ENCODE measurements around the gene SUPT6H. TPM values are rescaled to one million over a fixed set of nuclear protein-coding genes. Genes with fewer than 3 reads are reported as not detected.

SUPT6H gene
- total RNA-seq (10 to 100 TPM; 73.1 to 81.2 TPM), polyA plus RNA-seq (10 to 100 TPM; 22.5 to 41.0 TPM)
- long read RNA-seq, donor 1, partial matches to known transcripts: 50 of 52 reads
- long read RNA-seq, donor 1, other reads (novel, unspliced or antisense): 2 of 52 reads
- long read RNA-seq, donor 2, full-length matches to known transcripts: 5 of 28 reads
- long read RNA-seq, donor 2, partial matches to known transcripts: 20 of 28 reads
- long read RNA-seq, donor 2, other reads (novel, unspliced or antisense): 3 of 28 reads

DNA sequence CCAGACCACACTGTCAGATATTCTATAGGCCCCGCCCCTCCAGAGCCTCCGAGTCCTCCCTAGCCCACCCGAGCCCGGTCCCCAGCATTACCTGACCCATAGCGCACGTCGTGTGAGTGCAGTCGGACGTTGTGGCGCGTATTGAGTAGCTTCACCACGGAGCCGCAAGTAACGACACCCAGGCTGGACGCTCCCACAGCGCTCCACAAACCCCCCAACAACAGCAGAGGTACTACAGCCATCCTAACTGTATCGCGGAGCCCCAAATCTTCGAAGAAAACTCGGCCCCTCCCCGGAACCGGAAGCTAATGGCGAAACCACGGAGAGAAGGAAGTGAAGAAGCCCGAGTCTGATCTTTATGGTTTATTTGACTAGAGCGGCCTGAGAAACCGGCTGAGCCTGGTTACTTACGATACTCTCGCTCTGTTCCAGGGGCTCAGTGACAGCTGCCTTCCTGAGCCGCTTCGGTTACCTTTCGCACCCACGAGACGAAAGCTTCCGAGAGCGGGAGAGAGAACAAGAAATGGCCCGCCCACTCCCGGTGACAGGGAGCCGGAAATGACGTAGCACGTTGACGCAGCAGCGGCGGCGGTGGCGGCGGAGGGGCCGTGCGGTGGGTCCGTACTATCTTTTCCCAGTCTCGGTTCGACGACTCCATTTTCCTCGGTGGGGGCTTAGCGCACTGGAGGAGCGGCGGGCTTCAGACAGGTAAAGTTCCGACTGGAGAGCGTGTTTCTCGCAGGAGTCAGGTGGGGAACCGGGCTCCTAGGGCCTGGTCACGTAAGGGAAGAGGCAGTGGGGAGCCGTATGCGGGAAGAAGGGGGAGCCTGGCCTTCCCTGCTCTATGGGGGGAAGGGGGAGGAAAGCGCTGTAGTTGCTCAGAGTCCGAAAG, at the start of gene SUPT6H, which contains the start of gene SDF2:
TSS of gene SUPT6H (plus strand) at position 571 of the 892 bp plus-strand sequence. CDS start 11,197 bp downstream, outside the sequence.
TSS of gene SDF2 (minus strand) at position 272 of the 892 bp plus-strand sequence. CDS start at position 242, 30 bp downstream.
- Histone ChIP-seq H3K9me3 (ENCODE audit: control insufficient read depth, low read length) (no peaks in the 10 kb centered on the region), H3K36me3 (ENCODE audit: control insufficient read depth in 1 of 2, insufficient read depth in 2 of 2, low read length in 1 of 2) (no peaks in the 10 kb centered on the region), H3K4me3 (ENCODE audit: low read length in 2 of 2) (peak within 1 kb of the TSS; percentile 65 to 94), H3K27ac (ENCODE audit: low read depth in 1 of 2, low read length in 2 of 2) (peak within 1 kb of the TSS; percentile 23 to 97), H3K4me1 (ENCODE audit: control insufficient read depth in 1 of 2, insufficient read depth in 2 of 2, low read length in 2 of 2) (peaks cover 0 to 3% of the 10 kb centered on the region in 2 donors), H3K27me3 (ENCODE audit: control insufficient read depth in 1 of 2, insufficient read depth in 2 of 2, low read length in 1 of 2) (no peaks in the 10 kb centered on the region)
- DNase-seq (peak; percentile 93 to 98), ATAC-seq (ENCODE audit: low FRiP score) (peak; percentile 98)
- 0% methylated on average over 65 to 66 of the region's 66 CpGs for WGBS, 2 donors
- intact Hi-C loops (cut with DNase I): loop anchor here in 1 of 2 donors (5.0 kb wide), 1 partner anchor 50 kb away; the partner anchor contains the start of gene PROCA1

- no peaks in the 10 kb centered on the region for H3K9me3 ChIP-seq (ENCODE audit: control insufficient read depth, low read length)
- DNase-seq (no peak), ATAC-seq (ENCODE audit: low FRiP score) (peak; percentile 12)
- H3K4me3 ChIP-seq (ENCODE audit: low read length in 2 of 2): no peak overlapping the region
- H3K27ac ChIP-seq (ENCODE audit: low read depth in 1 of 2, low read length in 2 of 2): no peak overlapping the region
- 54 to 66% methylated on average over 2 of the region's 2 CpGs for WGBS, 2 donors
- no peaks in the 10 kb centered on the region for H3K27me3 ChIP-seq (ENCODE audit: control insufficient read depth in 1 of 2, insufficient read depth in 2 of 2, low read length in 1 of 2)
- H3K36me3 ChIP-seq (ENCODE audit: control insufficient read depth in 1 of 2, insufficient read depth in 2 of 2, low read length in 1 of 2): peaks cover 0 to 11% of the 10 kb centered on the region in 2 donors
- intact Hi-C loops (cut with DNase I): loop anchor here (2.0 to 5.0 kb wide), 4 partner anchors 65 to 120 kb away; no protein-coding TSS in a partner anchor
- H3K4me1 ChIP-seq (ENCODE audit: control insufficient read depth in 1 of 2, insufficient read depth in 2 of 2, low read length in 2 of 2): no peaks in the 10 kb centered on the region
Measured at GRCh38 chr17:28612531-28612930, 49.5 kb upstream of the SUPT6H start.

DNA sequence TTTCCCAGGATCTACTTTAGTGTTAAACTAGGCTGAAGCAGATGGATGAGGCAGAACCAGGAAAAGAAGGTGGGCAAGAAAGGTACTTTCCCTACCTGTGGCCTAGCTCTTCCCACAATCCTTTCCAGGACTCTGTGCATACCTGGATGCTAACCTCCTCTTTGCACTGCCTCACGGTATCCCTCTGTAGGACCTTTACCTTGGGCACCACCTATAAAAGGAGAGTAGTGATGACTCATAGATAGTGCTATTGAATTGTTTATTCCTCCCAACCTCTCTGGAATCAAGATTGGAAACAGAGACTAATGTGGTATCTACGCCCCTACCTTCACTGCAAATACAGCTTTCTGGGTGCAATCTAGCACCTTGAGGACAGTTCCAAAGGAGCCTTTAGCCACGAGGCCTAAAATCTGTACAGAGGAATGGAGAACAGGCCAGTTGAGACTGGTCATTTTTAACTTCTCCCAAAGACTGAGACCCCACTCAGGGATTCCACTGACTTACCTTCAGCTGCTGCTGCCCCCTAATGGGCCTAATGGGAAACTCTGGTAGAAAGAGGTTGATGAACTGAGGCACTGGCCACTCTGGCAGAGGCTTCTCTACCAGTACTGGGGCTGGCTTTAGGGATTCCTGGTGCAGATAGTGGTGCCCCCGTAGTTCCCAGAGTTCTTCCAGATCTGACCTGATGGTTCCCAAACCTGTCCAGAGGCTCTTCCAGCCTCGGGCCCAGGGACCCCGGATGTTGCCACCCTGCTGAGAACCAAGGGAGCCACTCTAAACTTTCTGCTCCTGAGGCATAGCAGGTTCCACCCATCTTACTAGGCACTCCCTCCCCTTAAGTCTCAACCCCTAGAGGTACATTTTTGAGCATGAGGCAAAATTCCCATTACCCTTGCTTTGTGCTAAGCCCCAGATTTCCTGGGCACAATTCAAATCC, 48.8 kb upstream of the SUPT6H start:
- Histone ChIP-seq H3K27me3 (ENCODE audit: control insufficient read depth in 1 of 2, insufficient read depth in 2 of 2, low read length in 1 of 2) (no peaks in the 10 kb centered on the region), H3K27ac (ENCODE audit: low read depth in 1 of 2, low read length in 2 of 2) (no peak overlapping the region), H3K36me3 (ENCODE audit: control insufficient read depth in 1 of 2, insufficient read depth in 2 of 2, low read length in 1 of 2) (peaks cover 0 to 11% of the 10 kb centered on the region in 2 donors), H3K9me3 (ENCODE audit: control insufficient read depth, low read length) (no peaks in the 10 kb centered on the region), H3K4me3 (ENCODE audit: low read length in 2 of 2) (no peak overlapping the region), H3K4me1 (ENCODE audit: control insufficient read depth in 1 of 2, insufficient read depth in 2 of 2, low read length in 2 of 2) (no peaks in the 10 kb centered on the region)
- 73 to 76% methylated on average over 6 of the region's 6 CpGs for WGBS, 2 donors
- DNase-seq: no peak
- ATAC-seq (ENCODE audit: low FRiP score): peak; percentile 71
- intact Hi-C loops (cut with DNase I): loop anchor here (2.0 to 5.0 kb wide), 4 partner anchors 66 to 121 kb away; no protein-coding TSS in a partner anchor

- H3K4me1 ChIP-seq (ENCODE audit: control insufficient read depth in 1 of 2, insufficient read depth in 2 of 2, low read length in 2 of 2): no peaks in the 10 kb centered on the region
- intact Hi-C loops (cut with DNase I): loop anchor here (2.0 to 5.0 kb wide), 4 partner anchors 67 to 122 kb away; no protein-coding TSS in a partner anchor
Measured at GRCh38 chr17:28613931-28614381, 48.0 kb upstream of the SUPT6H start, which contains the start of gene RSKR. TSS of gene RSKR (minus strand) at chr17:28614185. CDS start at chr17:28614161, 24 bp downstream.

GRCh38 chr17:28615260-28615940, 46.6 kb upstream of the SUPT6H start:
- no peak for ATAC-seq (ENCODE audit: low FRiP score)
- intact Hi-C loops (cut with DNase I): no loop called here
- H3K27ac ChIP-seq (ENCODE audit: low read depth in 1 of 2, low read length in 2 of 2): no peak overlapping the region

More at GRCh38 chr17:28613931-28614381, 48.0 kb upstream of the SUPT6H start, which contains the start of gene RSKR:
- H3K9me3 ChIP-seq (ENCODE audit: control insufficient read depth, low read length): no peaks in the 10 kb centered on the region
- no peak within 1 kb of the TSS for H3K4me3 ChIP-seq (ENCODE audit: low read length in 2 of 2)
- no peaks in the 10 kb centered on the region for H3K27me3 ChIP-seq (ENCODE audit: control insufficient read depth in 1 of 2, insufficient read depth in 2 of 2, low read length in 1 of 2)
- 78 to 80% methylated on average over 5 of the region's 5 CpGs for WGBS, 2 donors
- ATAC-seq (ENCODE audit: low FRiP score) (no peak), DNase-seq (no peak)
- peaks cover 0 to 13% of the 10 kb centered on the region in 2 donors for H3K36me3 ChIP-seq (ENCODE audit: control insufficient read depth in 1 of 2, insufficient read depth in 2 of 2, low read length in 1 of 2)
- no peak within 1 kb of the TSS for H3K27ac ChIP-seq (ENCODE audit: low read depth in 1 of 2, low read length in 2 of 2)

GRCh38 chr17:28616281-28616680, 45.7 kb upstream of the SUPT6H start:
- Histone ChIP-seq H3K4me1 (ENCODE audit: control insufficient read depth in 1 of 2, insufficient read depth in 2 of 2, low read length in 2 of 2) (no peaks in the 10 kb centered on the region), H3K9me3 (ENCODE audit: control insufficient read depth, low read length) (no peaks in the 10 kb centered on the region), H3K27me3 (ENCODE audit: control insufficient read depth in 1 of 2, insufficient read depth in 2 of 2, low read length in 1 of 2) (no peaks in the 10 kb centered on the region), H3K27ac (ENCODE audit: low read depth in 1 of 2, low read length in 2 of 2) (no peak overlapping the region), H3K36me3 (ENCODE audit: control insufficient read depth in 1 of 2, insufficient read depth in 2 of 2, low read length in 1 of 2) (peaks cover 21 to 24% of the 10 kb centered on the region in 2 donors), H3K4me3 (ENCODE audit: low read length in 2 of 2) (no peak overlapping the region)
- no peak for ATAC-seq (ENCODE audit: low FRiP score)
- WGBS, 2 donors: 79% methylated on average over 7 of the region's 7 CpGs
- intact Hi-C loops (cut with DNase I): no loop called here
- no peak for DNase-seq

More at GRCh38 chr17:28615260-28615940, 46.6 kb upstream of the SUPT6H start:
- Histone ChIP-seq H3K4me1 (ENCODE audit: control insufficient read depth in 1 of 2, insufficient read depth in 2 of 2, low read length in 2 of 2) (no peaks in the 10 kb centered on the region), H3K9me3 (ENCODE audit: control insufficient read depth, low read length) (no peaks in the 10 kb centered on the region), H3K4me3 (ENCODE audit: low read length in 2 of 2) (no peak overlapping the region), H3K36me3 (ENCODE audit: control insufficient read depth in 1 of 2, insufficient read depth in 2 of 2, low read length in 1 of 2) (peaks cover 12 to 20% of the 10 kb centered on the region in 2 donors), H3K27me3 (ENCODE audit: control insufficient read depth in 1 of 2, insufficient read depth in 2 of 2, low read length in 1 of 2) (no peaks in the 10 kb centered on the region)
- WGBS, 2 donors: 79 to 82% methylated on average over 4 of the region's 4 CpGs
- DNase-seq: no peak

- peaks cover 26 to 33% of the 10 kb centered on the region in 2 donors for H3K36me3 ChIP-seq (ENCODE audit: control insufficient read depth in 1 of 2, insufficient read depth in 2 of 2, low read length in 1 of 2)
Measured at GRCh38 chr17:28618464-28618863, 43.5 kb upstream of the SUPT6H start.

More at GRCh38 chr17:28618464-28618863, 43.5 kb upstream of the SUPT6H start:
- Histone ChIP-seq H3K27me3 (ENCODE audit: control insufficient read depth in 1 of 2, insufficient read depth in 2 of 2, low read length in 1 of 2) (no peaks in the 10 kb centered on the region), H3K4me1 (ENCODE audit: control insufficient read depth in 1 of 2, insufficient read depth in 2 of 2, low read length in 2 of 2) (no peaks in the 10 kb centered on the region), H3K4me3 (ENCODE audit: low read length in 2 of 2) (no peak overlapping the region), H3K27ac (ENCODE audit: low read depth in 1 of 2, low read length in 2 of 2) (no peak overlapping the region), H3K9me3 (ENCODE audit: control insufficient read depth, low read length) (no peaks in the 10 kb centered on the region)
- intact Hi-C loops (cut with DNase I): no loop called here
- 90 to 94% methylated on average over 3 of the region's 3 CpGs for WGBS, 2 donors
- ATAC-seq (ENCODE audit: low FRiP score): no peak
- no peak for DNase-seq
